ENCODE data around the gene DND1. TPM values are rescaled to one million over a fixed set of nuclear protein-coding genes. Genes with fewer than 3 reads are reported as not detected.
"Not testable (repeated sequence)": the region's sequence is repeated elsewhere in the genome, so short reads cannot be mapped to it uniquely, and the experiment has no call there.

The DND1 gene
- total RNA-seq, 1 donor from 2014 or later, result 1.4 TPM

GRCh38 chr5:140633501-140633900 lies 39.9 kb downstream of the DND1 start:
- intact Hi-C loops (cut with DNase I), result no loop called here
- no peak for ATAC-seq

DNA sequence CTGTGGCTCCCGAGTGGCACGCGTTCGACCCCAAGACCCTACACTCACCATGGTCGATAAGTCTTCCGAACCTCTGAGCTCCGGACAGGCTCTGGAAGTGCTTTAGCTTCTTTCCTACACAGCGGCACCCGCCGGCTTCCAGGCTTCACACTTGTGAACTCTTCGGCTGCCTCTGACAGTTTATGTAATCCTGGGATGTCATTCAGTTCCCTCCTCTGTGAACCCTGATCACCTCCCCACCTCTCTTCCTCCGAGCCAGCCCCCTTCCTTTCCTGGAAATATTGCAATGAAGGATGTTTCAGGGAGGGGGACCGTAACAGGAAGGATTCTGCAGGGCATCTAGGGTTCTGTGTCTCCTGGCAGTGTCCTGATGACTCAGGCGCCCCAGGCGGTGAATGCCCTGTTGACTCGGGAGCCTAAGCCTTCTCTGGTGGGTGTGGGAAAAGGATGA lies 40.3 kb downstream of the DND1 start, which contains the start of gene CD14:
TSS of gene CD14 (minus strand) at position 155 of the 451 bp plus-strand sequence. CDS start at position 51, 104 bp downstream.
- intact Hi-C loops (cut with DNase I), result no loop called here
- ATAC-seq (peak; percentile 82), DNase-seq (ENCODE audit: low spot score) (peak; percentile 71)

More at GRCh38 chr5:140633501-140633900, 39.9 kb downstream of the DND1 start:
- no peak for DNase-seq (ENCODE audit: low spot score)

- peak; percentile 75 for DNase-seq (ENCODE audit: low spot score)
- ATAC-seq, result peak; percentile 75
- intact Hi-C loops (cut with DNase I), result no loop called here
Observed at GRCh38 chr5:140632366-140633020, 40.9 kb downstream of the DND1 start.

GRCh38 chr5:140631831-140632365 lies 41.5 kb downstream of the DND1 start:
- DNase-seq (ENCODE audit: low spot score), result no peak
- ATAC-seq, result peak; percentile 2
- intact Hi-C loops (cut with DNase I), result no loop called here

GRCh38 chr5:140631036-140631417 lies 42.3 kb downstream of the DND1 start:
- ATAC-seq (no peak), DNase-seq (ENCODE audit: low spot score) (no peak)
- intact Hi-C loops (cut with DNase I), result no loop called here

DNA sequence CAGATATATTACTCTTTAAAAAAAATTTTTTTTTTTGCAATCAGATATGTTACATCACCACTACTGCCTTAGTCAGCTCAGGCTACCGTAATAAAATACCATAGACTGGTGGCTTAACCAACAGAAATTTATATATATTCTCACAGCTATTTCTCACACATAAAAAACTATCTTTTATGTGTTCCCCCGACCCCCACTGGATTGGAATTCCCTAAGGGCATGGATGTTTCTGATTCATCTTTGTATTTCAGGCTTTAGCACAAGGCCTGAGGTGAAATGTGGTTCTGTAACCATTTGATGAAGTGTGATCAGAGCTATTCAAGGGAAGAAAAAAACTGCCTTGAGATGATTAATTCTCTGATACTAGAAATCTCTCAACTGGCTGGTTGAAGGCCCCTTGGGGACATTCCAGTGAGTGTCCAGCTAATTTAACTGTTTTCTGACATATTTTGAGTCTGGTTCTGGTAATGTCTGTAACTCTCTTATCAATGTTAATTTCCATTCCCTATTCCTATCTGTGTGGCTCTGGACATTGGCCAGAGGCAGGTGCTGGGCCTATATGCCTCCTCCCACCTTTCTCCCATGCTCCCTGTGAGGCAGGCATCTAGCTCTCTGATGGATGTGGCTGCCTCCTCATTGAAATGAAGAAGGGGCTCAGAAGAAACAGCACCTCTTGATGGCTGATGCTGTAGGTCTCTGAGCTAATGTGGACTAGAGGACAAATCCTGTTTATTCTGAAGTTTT lies 42.9 kb downstream of the DND1 start:
- intact Hi-C loops (cut with DNase I), result no loop called here
- DNase-seq (ENCODE audit: low spot score), result no peak
- no peak for ATAC-seq

DNA sequence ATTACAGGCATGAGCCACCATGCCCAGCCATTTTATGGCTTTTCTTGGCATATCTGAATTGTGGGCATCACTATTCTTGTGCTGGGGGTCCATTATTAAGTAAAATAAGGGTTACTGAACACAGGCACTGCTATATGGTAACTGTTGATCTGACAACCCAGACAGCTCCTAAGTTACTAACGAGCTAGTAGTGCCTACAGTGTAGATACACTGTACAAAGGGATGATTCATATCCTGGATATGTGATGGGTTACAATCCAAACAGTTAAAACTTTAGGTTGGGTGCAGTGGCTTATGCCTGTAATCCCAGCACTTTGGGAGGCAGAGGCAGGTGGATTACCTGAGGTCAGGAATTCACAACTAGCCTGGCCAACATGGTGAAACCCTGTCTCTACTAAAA lies 44.7 kb downstream of the DND1 start:
- no peak for DNase-seq (ENCODE audit: low spot score)
- intact Hi-C loops (cut with DNase I), result no loop called here
- no peak for ATAC-seq

GRCh38 chr5:140627972-140628371 lies 45.4 kb downstream of the DND1 start:
- ATAC-seq, result no peak

GRCh38 chr5:140624886-140625285 lies 48.5 kb downstream of the DND1 start:
- intact Hi-C loops (cut with DNase I); ATAC-seq: not testable (repeated sequence)

More at GRCh38 chr5:140627972-140628371, 45.4 kb downstream of the DND1 start:
- intact Hi-C loops (cut with DNase I), result no loop called here
- no peak for DNase-seq (ENCODE audit: low spot score)

GRCh38 chr5:140623061-140623460 lies 50.3 kb downstream of the DND1 start:
- DNase-seq (ENCODE audit: low spot score); ATAC-seq; intact Hi-C loops (cut with DNase I): not testable (repeated sequence)

More at GRCh38 chr5:140624886-140625285, 48.5 kb downstream of the DND1 start:
- not testable (repeated sequence) for DNase-seq (ENCODE audit: low spot score)

- no peak for ATAC-seq
- intact Hi-C loops (cut with DNase I), result no loop called here
- DNase-seq (ENCODE audit: low spot score), result no peak
Observed at GRCh38 chr5:140622301-140622700, 51.1 kb downstream of the DND1 start.

Small RNA genes within 50 kb of the gene (microRNA-seq; reads per million reads assigned to microRNA genes)
- 1.8 reads per million for gene MIR3655

Other genes with a start within 250 kb of the DND1 start
- gene EIF4EBP3, start 125.9 kb downstream of the DND1 start, total RNA-seq, result 12.6 TPM
- 23.2 TPM for gene SRA1, start 116.1 kb downstream of the DND1 start, total RNA-seq
- gene APBB3, start 109.0 kb downstream of the DND1 start, total RNA-seq, result 43.1 TPM
- gene SLC35A4, start 108.7 kb downstream of the DND1 start, total RNA-seq, result 37.9 TPM
- gene CD14, start 40.4 kb downstream of the DND1 start, total RNA-seq, result 107 TPM
- gene TMCO6, start 34.1 kb downstream of the DND1 start, total RNA-seq, result 20.1 TPM
- gene NDUFA2, start 25.9 kb downstream of the DND1 start, total RNA-seq, result 39.8 TPM
- 89.6 TPM for gene IK, start 25.7 kb downstream of the DND1 start, total RNA-seq
- gene WDR55, start 8.7 kb downstream of the DND1 start, total RNA-seq, result 16.0 TPM
- 43.3 TPM for gene HARS1, start 17.8 kb upstream of the DND1 start, total RNA-seq
- gene HARS2, start 17.9 kb upstream of the DND1 start, total RNA-seq, result 27.1 TPM
- gene ZMAT2, start 26.9 kb upstream of the DND1 start, total RNA-seq, result 36.9 TPM
- not detected for gene PCDHA1, start 112.6 kb upstream of the DND1 start, total RNA-seq
- 0.13 TPM for gene PCDHA2, start 121.3 kb upstream of the DND1 start, total RNA-seq
- gene PCDHA3, start 127.5 kb upstream of the DND1 start, total RNA-seq, result 0.71 TPM
- gene PCDHA4, start 133.5 kb upstream of the DND1 start, total RNA-seq, result 0.85 TPM
- 0.27 TPM for gene PCDHA5, start 148.0 kb upstream of the DND1 start, total RNA-seq
- 0.76 TPM for gene PCDHA6, start 154.4 kb upstream of the DND1 start, total RNA-seq
- 0.45 TPM for gene PCDHA7, start 160.7 kb upstream of the DND1 start, total RNA-seq
- gene PCDHA8, start 167.6 kb upstream of the DND1 start, total RNA-seq, result 0.40 TPM
- 0.45 TPM for gene PCDHA9, start 174.8 kb upstream of the DND1 start, total RNA-seq
- 2.9 TPM for gene PCDHA10, start 182.3 kb upstream of the DND1 start, total RNA-seq
- gene PCDHA11, start 195.4 kb upstream of the DND1 start, total RNA-seq, result 1.4 TPM
- 5.8 TPM for gene PCDHA12, start 201.7 kb upstream of the DND1 start, total RNA-seq
- 0.85 TPM for gene PCDHA13, start 208.5 kb upstream of the DND1 start, total RNA-seq

All from sciatic nerve (tissue), 2 donors.